Left ventricle myocardium inferior (tissue), 1 donor: ENCODE measurements around the gene BARHL1. TPM values are rescaled to one million over a fixed set of nuclear protein-coding genes. Genes with fewer than 3 reads are reported as not detected.
A peak's percentile ranks its signal among the peaks of the same experiment; 100 is the strongest.

Experiments used
- DNase-seq: peaks from one replicate; pipeline ENCODE4 v3.0.0-alpha.2; 2020
- H3K27ac ChIP-seq: fragments of 200-600 bp; replicated peaks from 2 replicates; pipeline ENCODE4 v1.8.0; 2021
- H3K27me3 ChIP-seq: fragments of 200-600 bp; 2 replicates; pipeline ENCODE4 v1.8.0; 2021; ENCODE audit warnings: low read depth
- H3K36me3 ChIP-seq: fragments of 200-600 bp; 2 replicates; pipeline ENCODE4 v1.8.0; 2021
- H3K4me1 ChIP-seq: fragments of 200-600 bp; 2 replicates; pipeline ENCODE4 v1.8.0; 2021
- H3K4me3 ChIP-seq: fragments of 200-600 bp; 2 replicates; pipeline ENCODE4 v1.8.0; 2021; ENCODE audit warnings: mild to moderate bottlenecking, moderate library complexity
- H3K9me3 ChIP-seq: fragments of 200-600 bp; replicated peaks from 2 replicates; pipeline ENCODE4 v1.8.0; 2021
- intact Hi-C: fragments of 100-400 bp; cut with micrococcal nuclease; formaldehyde crosslinking; loops from one replicate; pipeline ENCODE4 v1.11.0; 2022
- total RNA-seq: library from RNA; stranded (reverse); fragmentation: NEBNext Ultra II Directional; extraction: Animal tissue kit (Norgen Biotek cat#: 25700); gene quantifications from one replicate; pipeline ENCODE4 v1.2.1, GENCODE V29; 2021
- TF ChIP-seq, protein P1 (sequence below): fragments of 200-600 bp; IDR thresholded peaks from 2 replicates; pipeline ENCODE4 v1.8.0; 2021; ENCODE audit warnings: antibody characterized with exemption, mild to moderate bottlenecking, borderline replicate concordance
- donor health status: DM: no; HTN: yes; CAD: no; lungs with severe emphysema.

BARHL1 gene
- total RNA-seq, 1 donor from 2014 or later, result not detected

DNA sequence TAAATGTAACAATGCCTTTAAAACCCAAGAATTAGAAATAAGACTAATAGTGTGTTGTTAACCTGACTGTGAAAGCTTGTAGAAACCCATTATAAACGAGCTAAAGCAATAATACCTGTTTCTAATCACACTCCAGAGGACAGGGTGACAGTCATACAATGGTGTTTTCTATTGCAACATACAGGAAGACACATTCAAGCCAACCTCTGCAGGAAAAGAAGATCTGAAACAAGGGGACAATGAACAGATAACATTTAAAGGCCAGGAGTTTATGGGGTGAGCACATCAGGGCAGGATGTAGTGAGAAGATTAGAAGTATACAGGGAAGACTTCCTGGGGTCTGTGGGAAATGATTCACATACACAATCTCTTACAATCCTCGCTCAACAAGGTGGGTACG is 13.8 kb downstream of the BARHL1 start:
- TF ChIP-seq, protein P1, sequence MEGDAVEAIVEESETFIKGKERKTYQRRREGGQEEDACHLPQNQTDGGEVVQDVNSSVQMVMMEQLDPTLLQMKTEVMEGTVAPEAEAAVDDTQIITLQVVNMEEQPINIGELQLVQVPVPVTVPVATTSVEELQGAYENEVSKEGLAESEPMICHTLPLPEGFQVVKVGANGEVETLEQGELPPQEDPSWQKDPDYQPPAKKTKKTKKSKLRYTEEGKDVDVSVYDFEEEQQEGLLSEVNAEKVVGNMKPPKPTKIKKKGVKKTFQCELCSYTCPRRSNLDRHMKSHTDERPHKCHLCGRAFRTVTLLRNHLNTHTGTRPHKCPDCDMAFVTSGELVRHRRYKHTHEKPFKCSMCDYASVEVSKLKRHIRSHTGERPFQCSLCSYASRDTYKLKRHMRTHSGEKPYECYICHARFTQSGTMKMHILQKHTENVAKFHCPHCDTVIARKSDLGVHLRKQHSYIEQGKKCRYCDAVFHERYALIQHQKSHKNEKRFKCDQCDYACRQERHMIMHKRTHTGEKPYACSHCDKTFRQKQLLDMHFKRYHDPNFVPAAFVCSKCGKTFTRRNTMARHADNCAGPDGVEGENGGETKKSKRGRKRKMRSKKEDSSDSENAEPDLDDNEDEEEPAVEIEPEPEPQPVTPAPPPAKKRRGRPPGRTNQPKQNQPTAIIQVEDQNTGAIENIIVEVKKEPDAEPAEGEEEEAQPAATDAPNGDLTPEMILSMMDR, result no peak

DNA sequence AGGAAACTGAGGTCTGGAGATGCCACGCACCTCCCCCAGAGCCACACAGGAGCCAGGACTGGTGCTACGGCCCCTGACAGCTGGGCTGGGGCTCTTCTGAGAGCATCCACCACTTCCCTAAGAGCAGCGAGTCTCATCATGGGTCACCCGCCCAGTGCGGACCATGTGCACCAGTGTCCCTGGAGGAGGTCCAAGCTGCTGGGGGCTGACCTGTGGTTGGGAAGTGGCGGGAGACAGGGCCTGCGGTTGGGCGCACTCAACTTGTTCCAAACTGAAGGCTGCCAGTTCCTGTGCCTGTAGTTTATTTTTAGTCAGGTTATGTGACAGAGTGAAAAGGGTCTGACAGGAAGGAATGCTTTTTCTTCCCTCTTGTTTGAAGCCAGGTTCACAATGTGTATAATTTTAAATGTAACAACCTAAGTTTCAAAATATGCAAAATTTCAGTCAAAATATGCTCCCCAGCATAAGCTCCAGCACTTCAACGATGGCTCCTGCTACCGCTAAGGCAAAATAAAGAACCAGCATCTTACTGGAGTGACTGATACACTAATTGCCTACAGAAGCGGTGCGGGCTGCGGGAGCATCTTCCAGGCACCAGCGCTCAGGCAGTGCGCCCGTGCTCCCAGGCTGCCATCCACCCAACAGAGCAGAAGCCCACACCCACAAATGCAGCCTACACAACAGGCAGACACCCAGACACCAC is 14.8 kb downstream of the BARHL1 start:
- no peak overlapping the region for H3K4me3 ChIP-seq
- no peaks in the 10 kb centered on the region for H3K9me3 ChIP-seq
- DNase-seq, result peak; percentile 82
- H3K36me3 ChIP-seq, result peaks cover 49% of the 10 kb centered on the region
- peaks cover 7% of the 10 kb centered on the region for H3K27me3 ChIP-seq
- H3K4me1 ChIP-seq, result peaks cover 38% of the 10 kb centered on the region
- TF ChIP-seq, protein P1, result no peak
- intact Hi-C loops, result no loop called here
- peak overlapping the region; percentile 85 for H3K27ac ChIP-seq

More for the DNA sequence above, 13.8 kb downstream of the BARHL1 start:
- H3K27ac ChIP-seq, result no peak overlapping the region
- no peak for DNase-seq
- H3K36me3 ChIP-seq, result peaks cover 40% of the 10 kb centered on the region
- H3K4me1 ChIP-seq, result peaks cover 38% of the 10 kb centered on the region
- H3K4me3 ChIP-seq, result no peak overlapping the region
- H3K9me3 ChIP-seq, result no peaks in the 10 kb centered on the region
- intact Hi-C loops, result no loop called here
- peaks cover 17% of the 10 kb centered on the region for H3K27me3 ChIP-seq

DNA sequence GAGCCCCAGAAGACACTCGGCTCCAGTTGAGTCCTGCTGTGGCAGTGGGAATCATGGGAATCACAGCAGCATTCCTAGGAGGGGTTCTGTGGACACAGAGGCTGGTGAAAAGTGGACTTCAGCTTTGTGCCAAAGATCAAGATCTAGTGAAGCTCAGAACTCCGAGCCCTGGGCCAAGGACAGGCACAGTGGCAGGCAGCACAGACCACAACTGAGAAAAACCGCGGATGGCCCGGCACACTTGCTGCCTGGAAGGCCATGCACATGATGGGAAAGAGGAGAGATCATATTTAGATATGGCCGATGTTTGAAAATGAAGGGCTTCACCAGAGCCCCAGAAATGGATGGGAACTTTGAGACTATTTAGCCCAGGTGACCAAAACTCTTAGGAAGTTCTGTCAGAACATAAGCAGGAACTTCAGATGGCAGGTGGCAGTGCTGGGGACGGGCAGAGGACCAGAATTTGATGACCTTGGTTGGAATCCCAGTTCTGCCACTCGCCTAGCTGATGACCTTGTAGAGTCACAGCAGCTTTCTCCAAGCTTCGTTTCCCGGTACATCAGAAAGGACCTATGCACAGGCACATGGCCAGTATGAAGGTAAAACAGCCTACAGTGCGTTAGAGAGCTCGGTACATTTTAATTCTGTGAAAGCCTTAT is 18.0 kb downstream of the BARHL1 start:
- H3K9me3 ChIP-seq, result no peaks in the 10 kb centered on the region
- intact Hi-C loops, result no loop called here
- peaks cover 50% of the 10 kb centered on the region for H3K36me3 ChIP-seq
- peaks cover 38% of the 10 kb centered on the region for H3K4me1 ChIP-seq
- peak overlapping the region; percentile 53 for H3K27ac ChIP-seq
- H3K4me3 ChIP-seq, result no peak overlapping the region
- DNase-seq, result no peak
- TF ChIP-seq, protein P1, result no peak
- no peaks in the 10 kb centered on the region for H3K27me3 ChIP-seq

DNA sequence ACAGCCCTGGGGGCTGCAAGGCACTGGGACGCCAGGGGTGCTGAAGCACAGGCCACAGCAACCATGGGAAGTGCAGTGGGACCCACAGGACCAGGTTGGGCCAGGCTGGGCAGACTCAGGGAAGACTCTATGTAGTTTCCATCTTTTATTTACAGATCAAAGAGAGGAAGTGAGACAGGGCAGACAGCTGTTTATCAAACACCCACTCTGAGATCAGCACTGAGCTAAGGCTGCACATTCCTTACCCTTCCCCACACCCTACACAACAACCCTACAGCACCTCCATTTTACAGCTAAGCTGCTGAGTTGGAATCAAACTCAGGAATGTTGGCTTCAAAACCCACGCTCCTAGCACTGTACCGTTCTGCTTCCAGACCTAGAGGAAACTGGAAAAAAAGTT is 19.8 kb downstream of the BARHL1 start:
- Histone ChIP-seq H3K36me3 (peaks cover 52% of the 10 kb centered on the region), H3K4me3 (no peak overlapping the region), H3K4me1 (peaks cover 29% of the 10 kb centered on the region), H3K27me3 (no peaks in the 10 kb centered on the region), H3K9me3 (no peaks in the 10 kb centered on the region), H3K27ac (no peak overlapping the region)
- intact Hi-C loops, result no loop called here
- TF ChIP-seq, protein P1, result no peak
- DNase-seq, result no peak

DNA sequence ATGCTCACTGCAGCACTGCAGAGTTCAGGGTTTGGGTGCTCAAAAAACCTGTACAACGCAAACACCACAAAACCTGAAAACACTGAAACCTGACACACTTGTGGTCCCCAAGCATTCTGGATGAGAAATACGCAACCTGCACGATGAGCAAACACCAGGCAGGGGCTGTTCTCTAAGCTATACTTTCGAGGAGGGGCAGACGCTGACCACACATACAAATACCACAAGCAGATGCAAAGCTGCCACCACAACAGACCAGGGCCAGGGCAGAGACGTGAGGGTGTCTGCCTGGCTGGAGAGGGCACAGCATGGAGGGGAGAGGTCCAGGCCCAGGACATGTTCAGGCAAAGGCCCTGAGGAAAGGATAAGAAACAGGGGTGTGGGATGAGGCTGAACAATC is 23.0 kb downstream of the BARHL1 start:
- Histone ChIP-seq H3K9me3 (no peaks in the 10 kb centered on the region), H3K36me3 (peaks cover 72% of the 10 kb centered on the region), H3K4me1 (peaks cover 8% of the 10 kb centered on the region), H3K27ac (no peak overlapping the region), H3K4me3 (no peak overlapping the region), H3K27me3 (no peaks in the 10 kb centered on the region)
- TF ChIP-seq, protein P1, result no peak
- no peak for DNase-seq
- intact Hi-C loops, result no loop called here
